Activated naive CD8-positive, alpha-beta T cell treated with anti-CD3 and anti-CD28 coated beads, Interleukin-2, amount 10 ng/mL, durations not matched to agents 7 days and 5 days (primary cell): ENCODE data around the gene TOP3B. TPM values are rescaled to one million over a fixed set of nuclear protein-coding genes. Genes with fewer than 3 reads are reported as not detected.
"Not testable (repeated sequence)": the region's sequence is repeated elsewhere in the genome, so short reads cannot be mapped to it uniquely, and the experiment has no call there.

ENCODE experiments used
- ATAC-seq: fragments of 150-1000 bp; cut with Tn5 transposase; one replicate; pipeline ENCODE4 v1.10.0; 2021; ENCODE audit warnings: low read depth, moderate library complexity
- POLR2A ChIA-PET: fragments of 350-600 bp; sonication (Branson Sonifier 250); formaldehyde crosslinking; loops from one replicate; lab custom pipeline; 2021; ENCODE audit warnings: antibody characterized with exemption; lab: Charles Lee
- DNase-seq: peaks from one replicate; pipeline ENCODE4 v3.0.0; 2021
- H3K27ac Mint-ChIP-seq: one replicate; pipeline ENCODE4 v1.8.0; 2022; ENCODE audit warnings: mild to moderate bottlenecking, mixed read lengths
- H3K27me3 Mint-ChIP-seq: one replicate; pipeline ENCODE4 v1.8.0; 2022; ENCODE audit warnings: mild to moderate bottlenecking, moderate library complexity, mixed read lengths
- H3K36me3 Mint-ChIP-seq: one replicate; pipeline ENCODE4 v1.8.0; 2021; ENCODE audit warnings: mild to moderate bottlenecking, mixed read lengths
- H3K4me1 Mint-ChIP-seq: one replicate; pipeline ENCODE4 v1.8.0; 2021; ENCODE audit warnings: mixed read lengths
- H3K4me3 Mint-ChIP-seq: one replicate; pipeline ENCODE4 v1.8.0; 2022; ENCODE audit warnings: mild to moderate bottlenecking, moderate library complexity, mixed read lengths
- H3K9me3 Mint-ChIP-seq: one replicate; pipeline ENCODE4 v1.8.0; 2021; ENCODE audit warnings: mixed read lengths
- total RNA-seq, 2 experiments: library from RNA; stranded (reverse); gene quantifications; one replicate each; pipeline ENCODE4 v1.2.3, GENCODE V29; 2021

The TOP3B gene
- total RNA-seq, 2 experiments from 2014 or later: 45.6 to 56.6 TPM

GRCh38 chr22:21947040-21948014, 35.3 kb downstream of the TOP3B start:
- ATAC-seq (no peak), DNase-seq (no peak)
- H3K4me1 Mint-ChIP-seq: peaks cover 13% of the 10 kb centered on the region
- peaks cover 4% of the 10 kb centered on the region for H3K36me3 Mint-ChIP-seq
- H3K27ac Mint-ChIP-seq: no peak overlapping the region
- POLR2A ChIA-PET: no interaction called here
- no peaks in the 10 kb centered on the region for H3K27me3 Mint-ChIP-seq
- no peaks in the 10 kb centered on the region for H3K9me3 Mint-ChIP-seq
- H3K4me3 Mint-ChIP-seq: no peak overlapping the region

GRCh38 chr22:21946262-21946925, 36.2 kb downstream of the TOP3B start:
- H3K36me3 Mint-ChIP-seq: peaks cover 4% of the 10 kb centered on the region
- ATAC-seq (no peak), DNase-seq (no peak)
- H3K9me3 Mint-ChIP-seq: no peaks in the 10 kb centered on the region
- H3K27me3 Mint-ChIP-seq: no peaks in the 10 kb centered on the region
- no peak overlapping the region for H3K27ac Mint-ChIP-seq
- peaks cover 15% of the 10 kb centered on the region for H3K4me1 Mint-ChIP-seq
- H3K4me3 Mint-ChIP-seq: no peak overlapping the region
- POLR2A ChIA-PET: no interaction called here

GRCh38 chr22:21945453-21946261, 36.9 kb downstream of the TOP3B start:
- Mint-ChIP-seq H3K36me3 (peaks cover 1% of the 10 kb centered on the region), H3K27ac (no peak overlapping the region), H3K4me3 (no peak overlapping the region), H3K9me3 (no peaks in the 10 kb centered on the region), H3K4me1 (peaks cover 17% of the 10 kb centered on the region), H3K27me3 (no peaks in the 10 kb centered on the region)
- POLR2A ChIA-PET: no interaction called here
- no peak for ATAC-seq
- no peak for DNase-seq

GRCh38 chr22:21944871-21945270, 37.7 kb downstream of the TOP3B start:
- ATAC-seq: no peak
- Mint-ChIP-seq H3K9me3 (no peaks in the 10 kb centered on the region), H3K4me1 (peaks cover 25% of the 10 kb centered on the region), H3K27me3 (no peaks in the 10 kb centered on the region), H3K27ac (no peak overlapping the region), H3K36me3 (peaks cover 1% of the 10 kb centered on the region), H3K4me3 (no peak overlapping the region)
- no peak for DNase-seq
- POLR2A ChIA-PET: no interaction called here

- Mint-ChIP-seq H3K9me3 (no peaks in the 10 kb centered on the region), H3K27me3 (no peaks in the 10 kb centered on the region), H3K27ac (no peak overlapping the region), H3K36me3 (peaks cover 1% of the 10 kb centered on the region), H3K4me1 (peaks cover 36% of the 10 kb centered on the region), H3K4me3 (no peak overlapping the region)
- no peak for ATAC-seq
- DNase-seq: no peak
- POLR2A ChIA-PET: no interaction called here
Observed at GRCh38 chr22:21943571-21944448, 38.8 kb downstream of the TOP3B start.

GRCh38 chr22:21942407-21943343, 39.9 kb downstream of the TOP3B start:
- ATAC-seq: no peak
- no peaks in the 10 kb centered on the region for H3K27me3 Mint-ChIP-seq
- H3K27ac Mint-ChIP-seq: peak overlapping the region; percentile 23
- H3K9me3 Mint-ChIP-seq: no peaks in the 10 kb centered on the region
- H3K36me3 Mint-ChIP-seq: peaks cover 1% of the 10 kb centered on the region
- POLR2A ChIA-PET: interaction anchor here (0.7 to 1.0 kb wide), 3 partner anchors 10 to 167 kb away, joined by 3 read pairs; partner anchors contain the start of gene PPM1F
- H3K4me1 Mint-ChIP-seq: peaks cover 46% of the 10 kb centered on the region
- H3K4me3 Mint-ChIP-seq: no peak overlapping the region
- no peak for DNase-seq

- Mint-ChIP-seq H3K27me3 (no peaks in the 10 kb centered on the region), H3K27ac (no peak overlapping the region), H3K9me3 (no peaks in the 10 kb centered on the region), H3K4me3 (no peak overlapping the region), H3K36me3 (peaks cover 1% of the 10 kb centered on the region), H3K4me1 (peaks cover 47% of the 10 kb centered on the region)
- ATAC-seq: no peak
- no peak for DNase-seq
- POLR2A ChIA-PET: interaction anchor here (0.7 to 1.0 kb wide), 2 partner anchors 11 to 166 kb away, joined by 3 read pairs; partner anchors contain the start of gene PPM1F
Observed at GRCh38 chr22:21941921-21942320, 40.7 kb downstream of the TOP3B start.

GRCh38 chr22:21940521-21940920, 42.1 kb downstream of the TOP3B start:
- H3K27ac Mint-ChIP-seq: peak overlapping the region; percentile 59
- POLR2A ChIA-PET: no interaction called here

GRCh38 chr22:21939935-21940334, 42.7 kb downstream of the TOP3B start:
- peaks cover 47% of the 10 kb centered on the region for H3K4me1 Mint-ChIP-seq
- H3K9me3 Mint-ChIP-seq, H3K27me3 Mint-ChIP-seq, H3K36me3 Mint-ChIP-seq, H3K4me3 Mint-ChIP-seq, ATAC-seq, DNase-seq: not testable (repeated sequence)
- POLR2A ChIA-PET: interaction anchor here (0.6 kb wide), 1 partner anchor 13 kb away, joined by 3 read pairs; the partner anchor contains the start of gene PPM1F
- peak overlapping the region; percentile 59 for H3K27ac Mint-ChIP-seq

More at GRCh38 chr22:21940521-21940920, 42.1 kb downstream of the TOP3B start:
- H3K9me3 Mint-ChIP-seq: no peaks in the 10 kb centered on the region
- H3K36me3 Mint-ChIP-seq: peaks cover 1% of the 10 kb centered on the region
- no peak for ATAC-seq
- H3K4me3 Mint-ChIP-seq: no peak overlapping the region
- no peak for DNase-seq
- H3K4me1 Mint-ChIP-seq: peaks cover 47% of the 10 kb centered on the region
- no peaks in the 10 kb centered on the region for H3K27me3 Mint-ChIP-seq

- no peak for DNase-seq
- H3K4me3 Mint-ChIP-seq: no peak overlapping the region
- H3K36me3 Mint-ChIP-seq: no peaks in the 10 kb centered on the region
- POLR2A ChIA-PET: interaction anchor here (0.6 to 1.7 kb wide), 2 partner anchors 13 kb away, joined by 3 to 8 read pairs; partner anchors contain the start of gene PPM1F
- peaks cover 47% of the 10 kb centered on the region for H3K4me1 Mint-ChIP-seq
- ATAC-seq: no peak
- H3K27ac Mint-ChIP-seq: peak overlapping the region; percentile 62
- no peaks in the 10 kb centered on the region for H3K27me3 Mint-ChIP-seq
- H3K9me3 Mint-ChIP-seq: no peaks in the 10 kb centered on the region
Observed at GRCh38 chr22:21939461-21939913, 43.1 kb downstream of the TOP3B start.

GRCh38 chr22:21938906-21939305, 43.7 kb downstream of the TOP3B start:
- H3K4me3 Mint-ChIP-seq: peak overlapping the region; percentile 84
- peak overlapping the region; percentile 81 for H3K27ac Mint-ChIP-seq
- H3K27me3 Mint-ChIP-seq: no peaks in the 10 kb centered on the region
- DNase-seq (no peak), ATAC-seq (no peak)
- POLR2A ChIA-PET: interaction anchor here (1.7 kb wide), 1 partner anchor 14 kb away, joined by 8 read pairs; the partner anchor contains the start of gene PPM1F
- peaks cover 46% of the 10 kb centered on the region for H3K4me1 Mint-ChIP-seq
- H3K9me3 Mint-ChIP-seq: no peaks in the 10 kb centered on the region
- no peaks in the 10 kb centered on the region for H3K36me3 Mint-ChIP-seq
